ENCODE results near the gene VPS35. TPM values are rescaled to one million over a fixed set of nuclear protein-coding genes. Genes with fewer than 3 reads are reported as not detected.

Gene VPS35
- total and polyA plus RNA-seq, 8 donors: 6.6 to 49.9 (median 30.9) TPM

DNA sequence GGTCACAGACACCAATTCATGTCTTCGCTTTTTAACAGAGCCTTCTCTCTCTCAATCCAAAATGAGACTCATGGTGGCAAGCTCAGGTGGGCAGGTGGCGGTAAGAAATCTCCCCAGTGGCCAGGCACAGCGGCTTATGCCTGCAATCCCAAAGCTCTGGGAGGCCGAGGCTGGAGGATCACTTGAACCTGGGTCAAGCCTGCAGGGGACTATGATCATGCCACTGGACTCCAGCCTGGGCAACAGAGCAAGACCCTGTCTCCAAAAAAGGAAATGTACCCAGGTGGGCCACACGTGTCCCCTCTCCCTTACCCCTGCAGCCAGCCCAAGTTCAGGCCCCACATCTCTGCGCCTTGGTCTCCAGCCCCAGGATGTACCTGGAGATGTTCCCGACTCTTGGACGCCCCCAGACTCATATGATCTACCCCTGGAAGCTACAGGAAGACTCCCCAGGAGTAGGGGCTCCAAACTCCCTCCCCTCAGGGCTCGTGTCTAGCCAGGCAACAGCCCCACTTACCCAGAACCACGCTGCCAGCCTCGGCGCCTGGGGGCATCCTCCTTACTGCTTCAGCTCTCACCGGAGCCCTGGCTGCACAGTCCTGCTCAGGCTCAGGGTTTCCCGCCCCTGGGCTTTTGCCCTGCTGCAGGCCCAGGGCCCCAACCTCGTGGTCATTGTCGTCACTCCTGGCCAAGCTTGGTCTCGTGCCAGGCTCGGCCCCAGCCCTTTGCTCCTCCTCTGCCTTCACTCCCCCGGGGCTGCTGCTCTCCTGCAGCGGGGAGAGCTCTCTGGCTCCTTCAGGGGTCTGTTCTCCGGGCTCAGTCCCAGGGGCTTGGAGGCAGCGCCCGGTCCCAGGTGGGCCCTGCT, 42.9 kb upstream of the VPS35 start:
- ATAC-seq (no peak), DNase-seq (no peak), FAIRE-seq (no peak)
- WGBS, 2 donors: 73 to 77% methylated on average over 22 to 23 of the region's 23 CpGs
- TF ChIP-seq, protein P1, sequence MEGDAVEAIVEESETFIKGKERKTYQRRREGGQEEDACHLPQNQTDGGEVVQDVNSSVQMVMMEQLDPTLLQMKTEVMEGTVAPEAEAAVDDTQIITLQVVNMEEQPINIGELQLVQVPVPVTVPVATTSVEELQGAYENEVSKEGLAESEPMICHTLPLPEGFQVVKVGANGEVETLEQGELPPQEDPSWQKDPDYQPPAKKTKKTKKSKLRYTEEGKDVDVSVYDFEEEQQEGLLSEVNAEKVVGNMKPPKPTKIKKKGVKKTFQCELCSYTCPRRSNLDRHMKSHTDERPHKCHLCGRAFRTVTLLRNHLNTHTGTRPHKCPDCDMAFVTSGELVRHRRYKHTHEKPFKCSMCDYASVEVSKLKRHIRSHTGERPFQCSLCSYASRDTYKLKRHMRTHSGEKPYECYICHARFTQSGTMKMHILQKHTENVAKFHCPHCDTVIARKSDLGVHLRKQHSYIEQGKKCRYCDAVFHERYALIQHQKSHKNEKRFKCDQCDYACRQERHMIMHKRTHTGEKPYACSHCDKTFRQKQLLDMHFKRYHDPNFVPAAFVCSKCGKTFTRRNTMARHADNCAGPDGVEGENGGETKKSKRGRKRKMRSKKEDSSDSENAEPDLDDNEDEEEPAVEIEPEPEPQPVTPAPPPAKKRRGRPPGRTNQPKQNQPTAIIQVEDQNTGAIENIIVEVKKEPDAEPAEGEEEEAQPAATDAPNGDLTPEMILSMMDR (IDR thresholded peaks at IDR 0.05): no peak
- intact Hi-C loops (cut with DNase I): no loop called here
- no peak overlapping the region for H3K4me3 ChIP-seq
- no peaks in the 10 kb centered on the region for H3K36me3 ChIP-seq
- no peaks in the 10 kb centered on the region for H3K27me3 ChIP-seq
- no peaks in the 10 kb centered on the region for H3K4me1 ChIP-seq
- no peak overlapping the region for H3K27ac ChIP-seq
- H3K9me3 ChIP-seq: no peaks in the 10 kb centered on the region

DNA sequence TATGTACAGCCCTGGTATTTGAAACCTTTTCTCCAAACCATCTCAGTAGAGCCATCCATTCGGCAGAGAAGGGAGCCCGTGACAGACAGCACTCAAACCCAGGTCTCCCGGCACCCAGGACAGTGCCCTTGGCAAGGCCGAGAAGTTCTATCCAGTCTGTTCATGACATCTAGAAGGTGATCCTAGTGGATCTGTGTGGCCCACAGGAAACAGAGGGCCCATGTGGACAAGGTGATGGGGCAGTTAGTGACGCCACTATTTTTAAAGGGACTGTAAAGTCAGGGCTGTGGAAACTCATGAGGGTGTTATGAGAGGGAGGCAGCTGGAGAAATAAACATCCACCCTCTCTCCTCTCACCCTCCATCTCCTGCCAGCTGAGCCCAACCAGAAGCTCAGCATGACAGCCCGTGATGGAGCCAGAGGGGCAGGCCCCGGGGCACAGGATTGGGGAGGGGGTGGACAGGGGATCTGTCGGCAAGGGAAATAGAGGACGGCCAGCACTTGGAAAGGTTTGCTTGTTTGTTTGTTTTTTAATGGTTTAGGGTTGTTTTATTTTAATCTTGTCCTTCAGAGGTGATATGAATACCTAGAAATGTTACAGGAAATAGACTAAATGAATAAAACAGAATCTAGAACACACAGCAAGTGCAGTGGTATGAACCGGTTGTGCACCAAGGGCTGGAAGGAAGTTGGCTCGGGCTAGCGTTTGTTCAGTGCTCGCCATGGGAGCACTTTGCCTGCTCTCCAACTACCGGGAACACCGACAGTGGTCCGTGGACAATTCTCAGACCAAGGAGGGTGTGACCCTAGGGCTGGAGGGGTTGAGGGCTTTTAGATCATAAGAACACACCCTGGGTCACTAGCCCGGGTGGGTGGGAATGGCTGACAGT, 42.1 kb upstream of the VPS35 start:
- no peaks in the 10 kb centered on the region for H3K4me1 ChIP-seq
- no peak for DNase-seq
- H3K4me3 ChIP-seq: no peak overlapping the region
- TF ChIP-seq, protein P1 (IDR thresholded peaks at IDR 0.05): no peak
- no peak overlapping the region for H3K27ac ChIP-seq
- WGBS, 2 donors: 74 to 77% methylated on average over 17 of the region's 17 CpGs
- no peaks in the 10 kb centered on the region for H3K36me3 ChIP-seq
- intact Hi-C loops (cut with DNase I): no loop called here
- H3K9me3 ChIP-seq: no peaks in the 10 kb centered on the region
- ATAC-seq: no peak
- no peak for FAIRE-seq
- H3K27me3 ChIP-seq: no peaks in the 10 kb centered on the region

DNA sequence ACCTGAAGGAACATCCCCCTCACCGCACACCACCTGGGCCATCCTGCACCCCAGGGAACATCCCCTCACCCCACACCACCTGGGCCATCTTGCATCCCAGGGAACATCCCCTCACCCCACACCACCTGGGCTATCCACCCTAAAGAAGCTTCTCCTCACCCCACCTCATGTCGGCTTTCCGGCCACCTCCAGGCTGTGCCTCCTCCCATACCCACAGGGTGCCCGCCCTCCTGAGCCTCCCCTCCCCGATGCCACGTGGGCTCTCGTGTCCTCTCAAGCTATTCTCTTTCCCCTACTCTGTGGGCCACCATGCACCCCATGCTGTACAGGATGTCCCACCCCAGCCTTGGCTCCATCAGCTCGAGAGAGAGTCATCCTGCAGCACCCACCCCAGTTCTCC, 41.1 kb upstream of the VPS35 start:
- no peak overlapping the region for H3K27ac ChIP-seq
- no peaks in the 10 kb centered on the region for H3K36me3 ChIP-seq
- H3K27me3 ChIP-seq: no peaks in the 10 kb centered on the region
- ATAC-seq (no peak), DNase-seq (no peak), FAIRE-seq (no peak)
- TF ChIP-seq, protein P1 (IDR thresholded peaks at IDR 0.05): no peak
- intact Hi-C loops (cut with DNase I): no loop called here
- no peak overlapping the region for H3K4me3 ChIP-seq
- WGBS, 2 donors: 83 to 88% methylated on average over 8 of the region's 8 CpGs
- H3K4me1 ChIP-seq: no peaks in the 10 kb centered on the region
- no peaks in the 10 kb centered on the region for H3K9me3 ChIP-seq

GRCh38 chr16:46729326-46729995, 40.5 kb upstream of the VPS35 start:
- Histone ChIP-seq H3K4me1 (no peaks in the 10 kb centered on the region), H3K36me3 (no peaks in the 10 kb centered on the region), H3K4me3 (no peak overlapping the region), H3K27me3 (no peaks in the 10 kb centered on the region), H3K9me3 (no peaks in the 10 kb centered on the region), H3K27ac (no peak overlapping the region)
- 80 to 88% methylated on average over 7 of the region's 7 CpGs for WGBS, 2 donors
- ATAC-seq (no peak), DNase-seq (no peak), FAIRE-seq (no peak)
- intact Hi-C loops (cut with DNase I): no loop called here
- TF ChIP-seq, protein P1 (IDR thresholded peaks at IDR 0.05): no peak
